KOPT-K1 (cell line): ENCODE data around the gene ROPN1.
"Not testable (repeated sequence)": the region's sequence is repeated elsewhere in the genome, so short reads cannot be mapped to it uniquely, and the experiment has no call there.

ENCODE experiments used
- H3K27ac ChIP-seq: fragments of 200-600 bp; sonication (generic); 2 replicates; pipeline ENCODE4 v1.5.1; 2016; ENCODE audit warnings: antibody characterized with exemption, mild to moderate bottlenecking, low read depth, low read length; ENCODE audit not compliant: poor library complexity, severe bottlenecking
- H3K36me3 ChIP-seq: fragments of 200-600 bp; sonication (generic); 2 replicates; pipeline ENCODE4 v1.5.1; 2017; ENCODE audit warnings: antibody characterized with exemption, mild to moderate bottlenecking, low read length, moderate library complexity; ENCODE audit not compliant: insufficient read depth
- H3K9me3 ChIP-seq: fragments of 200-600 bp; sonication (generic); 2 replicates; pipeline ENCODE4 v1.5.1; 2017; ENCODE audit warnings: antibody characterized with exemption, low read length, mild to moderate bottlenecking; ENCODE audit not compliant: insufficient read depth, poor library complexity, severe bottlenecking

The ROPN1 gene

GRCh38 chr3:123991730-123992588 is at the start of gene ROPN1:
TSS of gene ROPN1 (minus strand) at chr3:123992124. CDS start at chr3:123980481, 11,643 bp downstream.
- H3K27ac ChIP-seq, H3K9me3 ChIP-seq, H3K36me3 ChIP-seq: not testable (repeated sequence)

GRCh38 chr3:124041553-124041952 is 49.6 kb upstream of the ROPN1 start:
- Histone ChIP-seq H3K9me3 (no peaks in the 10 kb centered on the region), H3K36me3 (no peaks in the 10 kb centered on the region), H3K27ac (no peak overlapping the region)

- Histone ChIP-seq H3K36me3 (no peaks in the 10 kb centered on the region), H3K27ac (no peak overlapping the region), H3K9me3 (peaks cover 14% of the 10 kb centered on the region)
Measured at GRCh38 chr3:124037326-124037725, 45.4 kb upstream of the ROPN1 start.

- H3K9me3 ChIP-seq, result peaks cover 16% of the 10 kb centered on the region
- not testable (repeated sequence) for H3K27ac ChIP-seq, H3K36me3 ChIP-seq
Measured at GRCh38 chr3:124036214-124036613, 44.3 kb upstream of the ROPN1 start.

DNA sequence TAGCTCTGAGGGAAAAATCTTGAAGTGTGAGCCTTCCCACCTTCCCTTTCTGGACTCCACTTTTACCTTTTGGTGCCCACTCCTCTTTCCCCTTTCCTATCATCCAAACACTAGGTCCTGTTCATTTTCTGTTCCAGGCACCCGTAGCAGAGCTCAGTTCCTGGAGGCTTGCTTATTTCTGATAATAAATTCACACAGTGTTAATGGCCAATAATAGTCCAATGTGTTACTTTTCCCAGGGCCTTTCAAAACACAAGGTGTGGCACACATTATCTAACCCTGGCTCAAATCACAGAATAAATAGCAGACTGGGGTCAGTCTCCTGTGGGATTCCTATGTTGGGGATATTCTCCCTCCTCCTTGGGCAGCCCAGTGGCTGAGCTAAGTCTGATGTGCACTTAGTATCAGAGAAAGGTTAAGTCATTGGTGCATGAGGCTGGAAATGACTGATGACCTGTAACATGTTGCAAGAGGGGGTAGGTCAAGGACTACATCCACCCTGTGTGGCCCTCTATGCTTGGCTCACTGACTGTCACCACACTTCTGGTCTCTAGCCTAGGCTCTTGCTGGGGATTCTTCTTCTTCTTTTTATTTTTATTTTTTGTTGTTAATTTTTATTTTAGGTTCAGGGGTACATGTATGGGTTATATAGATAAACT is 43.7 kb upstream of the ROPN1 start:
- Histone ChIP-seq H3K36me3 (no peaks in the 10 kb centered on the region), H3K27ac (no peak overlapping the region), H3K9me3 (peaks cover 16% of the 10 kb centered on the region)

- Histone ChIP-seq H3K9me3 (peaks cover 16% of the 10 kb centered on the region), H3K27ac (no peak overlapping the region), H3K36me3 (no peaks in the 10 kb centered on the region)
Measured at GRCh38 chr3:124034844-124035152, 42.9 kb upstream of the ROPN1 start.

GRCh38 chr3:124034016-124034843 is 42.3 kb upstream of the ROPN1 start:
- H3K9me3 ChIP-seq, result peaks cover 16% of the 10 kb centered on the region
- no peak overlapping the region for H3K27ac ChIP-seq
- no peaks in the 10 kb centered on the region for H3K36me3 ChIP-seq

GRCh38 chr3:124033360-124034015 is 41.6 kb upstream of the ROPN1 start, which contains the start of gene KALRN:
TSS of gene KALRN (plus strand) at chr3:124033369.
- H3K36me3 ChIP-seq, result no peaks in the 10 kb centered on the region
- H3K27ac ChIP-seq, result no peak within 1 kb of the TSS
- H3K9me3 ChIP-seq, result peaks cover 16% of the 10 kb centered on the region

DNA sequence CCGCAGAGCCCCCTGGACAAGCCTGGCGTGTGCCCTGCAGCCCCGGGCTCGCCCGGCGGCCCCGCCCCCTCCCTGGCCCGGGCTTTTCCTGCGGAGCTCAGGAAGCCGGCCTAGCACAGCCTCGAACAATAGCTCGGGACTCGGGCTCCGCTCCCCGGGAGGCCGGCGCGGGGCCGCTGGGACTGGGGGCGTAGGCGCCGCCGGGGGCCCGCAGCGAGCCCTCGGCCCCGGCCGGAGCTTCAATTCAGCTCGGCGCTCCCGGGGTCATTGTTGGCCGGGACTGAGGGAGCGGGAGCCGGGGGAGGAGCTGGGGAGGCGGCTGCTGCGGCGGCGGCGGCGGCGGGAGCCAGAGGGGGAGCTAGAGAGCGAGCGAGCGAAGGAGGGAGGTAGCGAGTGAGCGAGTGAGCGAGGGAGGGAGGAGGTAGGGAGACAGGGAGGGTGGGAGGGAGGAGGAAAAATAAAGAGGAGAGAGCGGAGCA is 41.0 kb upstream of the ROPN1 start:
- H3K36me3 ChIP-seq, result no peaks in the 10 kb centered on the region
- H3K9me3 ChIP-seq, result peaks cover 16% of the 10 kb centered on the region
- H3K27ac ChIP-seq, result no peak overlapping the region

DNA sequence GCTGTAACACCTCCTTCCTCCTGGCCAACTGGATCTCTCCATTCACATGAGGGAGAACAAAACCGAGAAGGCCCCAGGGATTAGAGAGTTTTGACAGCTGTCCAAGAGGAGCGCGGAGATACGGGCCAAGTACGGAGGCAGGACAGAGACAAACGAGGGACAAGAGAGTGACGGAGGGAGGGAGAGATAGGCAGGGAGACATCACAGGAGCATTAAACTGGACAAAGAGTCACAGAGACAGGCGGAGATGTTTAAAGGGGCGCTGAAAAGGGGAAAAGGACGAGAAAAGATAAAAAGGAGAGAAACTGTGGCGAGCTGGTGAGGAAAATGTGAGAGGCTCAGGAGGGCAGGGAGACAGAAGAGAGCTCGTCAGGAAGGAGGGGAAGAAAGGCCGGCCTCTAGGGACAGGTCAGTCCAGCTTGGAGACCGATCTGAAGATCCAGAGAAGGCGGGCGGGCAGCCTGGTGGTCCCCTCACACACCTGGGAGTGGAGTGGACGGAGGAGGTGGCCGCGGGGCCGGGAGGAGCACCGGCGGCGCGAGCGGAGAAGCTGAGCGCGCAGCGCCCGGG is 40.5 kb upstream of the ROPN1 start:
- Histone ChIP-seq H3K36me3 (no peaks in the 10 kb centered on the region), H3K27ac (no peak overlapping the region)

DNA sequence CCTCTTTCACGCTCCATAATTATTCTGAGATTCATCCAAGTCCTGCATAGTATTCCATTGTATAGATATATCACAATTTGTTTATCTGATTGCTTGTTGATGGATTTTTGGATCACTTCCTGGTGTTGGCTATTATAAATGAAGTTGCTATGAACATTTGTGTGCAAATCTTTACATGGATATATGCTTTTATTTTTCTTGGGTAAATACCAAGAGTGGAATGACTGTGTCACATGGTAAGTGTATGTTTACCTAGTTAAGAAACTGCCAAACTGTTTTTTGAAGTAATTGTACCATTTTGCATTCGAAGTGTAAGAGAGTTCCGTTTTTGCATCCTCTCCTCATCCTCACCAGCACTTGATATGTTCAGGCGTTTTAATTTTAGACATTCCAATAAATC is 34.6 kb upstream of the ROPN1 start:
- Histone ChIP-seq H3K36me3 (no peaks in the 10 kb centered on the region), H3K27ac (no peak overlapping the region), H3K9me3 (no peaks in the 10 kb centered on the region)

More for the DNA sequence above, 40.5 kb upstream of the ROPN1 start:
- peaks cover 16% of the 10 kb centered on the region for H3K9me3 ChIP-seq

GRCh38 chr3:124023531-124023930 is 31.6 kb upstream of the ROPN1 start:
- not testable (repeated sequence) for H3K27ac ChIP-seq, H3K36me3 ChIP-seq, H3K9me3 ChIP-seq

DNA sequence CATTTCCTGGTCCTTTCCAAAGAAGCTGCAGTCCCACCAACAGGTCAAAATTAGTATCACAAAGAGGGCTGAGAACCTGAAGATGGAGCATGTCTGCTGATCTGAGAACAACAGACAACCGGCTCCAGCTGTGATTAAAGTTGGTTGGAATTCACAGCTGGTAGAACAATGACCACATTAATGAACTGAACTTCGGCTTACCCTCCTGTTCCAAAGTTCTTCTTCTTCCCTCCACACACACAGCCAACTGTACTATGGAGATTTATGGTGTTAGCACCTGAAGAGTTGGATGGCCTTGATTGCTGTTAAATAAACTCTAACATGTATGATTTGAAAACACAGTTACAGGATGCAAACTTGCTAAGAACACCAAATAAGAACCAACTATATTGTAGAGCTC is 27.4 kb upstream of the ROPN1 start:
- Histone ChIP-seq H3K36me3 (no peaks in the 10 kb centered on the region), H3K9me3 (no peaks in the 10 kb centered on the region), H3K27ac (no peak overlapping the region)

- H3K9me3 ChIP-seq, H3K27ac ChIP-seq: not testable (repeated sequence)
Measured at GRCh38 chr3:124017502-124017901, 25.6 kb upstream of the ROPN1 start.

More at GRCh38 chr3:124017502-124017901, 25.6 kb upstream of the ROPN1 start:
- not testable (repeated sequence) for H3K36me3 ChIP-seq
